ENCODE results near the gene TMEM117.

DNA sequence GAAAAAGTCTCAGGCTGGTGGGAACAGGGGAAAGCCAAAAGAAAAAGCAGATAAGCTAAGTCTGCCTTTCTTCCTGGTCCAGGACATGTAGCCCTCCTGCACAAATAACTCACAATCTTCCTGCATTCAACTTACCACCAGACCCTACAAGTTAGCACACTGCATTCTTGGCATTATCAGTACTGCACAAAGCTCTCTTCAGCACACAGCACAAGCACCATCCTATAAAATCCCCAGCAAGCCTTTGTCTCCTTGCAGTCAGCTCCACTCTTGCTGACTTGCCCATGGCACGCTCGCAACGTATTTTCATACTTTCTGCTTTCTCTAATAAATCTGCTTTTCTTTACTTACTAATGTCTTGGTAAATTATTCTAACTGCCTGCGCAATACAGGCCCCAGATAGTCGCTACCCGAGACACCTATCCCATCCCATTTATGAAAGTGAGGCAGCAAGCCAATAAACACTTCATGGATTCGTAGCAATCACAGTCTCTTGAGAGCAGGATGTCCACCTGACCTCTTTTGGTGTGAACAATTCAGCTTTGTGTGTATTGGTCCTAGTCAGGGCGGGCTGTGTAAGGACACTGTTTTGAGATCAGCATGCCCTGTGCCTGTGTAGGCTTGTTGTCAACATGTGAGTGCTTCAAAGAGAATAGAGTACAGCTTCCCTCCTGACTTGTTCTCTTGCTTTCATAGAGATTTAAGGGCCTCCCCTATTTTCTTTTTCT, 49.0 kb downstream of the TMEM117 start:
- TF ChIP-seq, protein P1, sequence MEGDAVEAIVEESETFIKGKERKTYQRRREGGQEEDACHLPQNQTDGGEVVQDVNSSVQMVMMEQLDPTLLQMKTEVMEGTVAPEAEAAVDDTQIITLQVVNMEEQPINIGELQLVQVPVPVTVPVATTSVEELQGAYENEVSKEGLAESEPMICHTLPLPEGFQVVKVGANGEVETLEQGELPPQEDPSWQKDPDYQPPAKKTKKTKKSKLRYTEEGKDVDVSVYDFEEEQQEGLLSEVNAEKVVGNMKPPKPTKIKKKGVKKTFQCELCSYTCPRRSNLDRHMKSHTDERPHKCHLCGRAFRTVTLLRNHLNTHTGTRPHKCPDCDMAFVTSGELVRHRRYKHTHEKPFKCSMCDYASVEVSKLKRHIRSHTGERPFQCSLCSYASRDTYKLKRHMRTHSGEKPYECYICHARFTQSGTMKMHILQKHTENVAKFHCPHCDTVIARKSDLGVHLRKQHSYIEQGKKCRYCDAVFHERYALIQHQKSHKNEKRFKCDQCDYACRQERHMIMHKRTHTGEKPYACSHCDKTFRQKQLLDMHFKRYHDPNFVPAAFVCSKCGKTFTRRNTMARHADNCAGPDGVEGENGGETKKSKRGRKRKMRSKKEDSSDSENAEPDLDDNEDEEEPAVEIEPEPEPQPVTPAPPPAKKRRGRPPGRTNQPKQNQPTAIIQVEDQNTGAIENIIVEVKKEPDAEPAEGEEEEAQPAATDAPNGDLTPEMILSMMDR (IDR thresholded peaks at IDR 0.05): no peak
- TF ChIP-seq POLR2A (IDR thresholded peaks at IDR 0.05): no peak
